HCT116 (cell line): ENCODE results near the gene SRCIN1. TPM values are rescaled to one million over a fixed set of nuclear protein-coding genes. Genes with fewer than 3 reads are reported as not detected.

Source experiments
- ATAC-seq: fragments of 200-7000 bp; cut with Tn5 transposase; 2 replicates; pipeline ENCODE4 v1.9.1; 2020; ENCODE audit warnings: mild to moderate bottlenecking, moderate library complexity
- BruUV-seq: library from RNA; stranded (reverse); fragments of 400-500 nt; replicated peaks from 2 replicates; lab custom pipeline; 2021; lab: Mats Ljungman, UMichigan
- CTCF ChIA-PET: fragments of 300-600 bp; sonication (Branson Sonifier 250); formaldehyde crosslinking; loops from one replicate; lab custom pipeline; 2021; ENCODE audit warnings: antibody characterized with exemption; lab: Charles Lee
- POLR2A ChIA-PET: fragments of 300-600, 350-600 bp; sonication (Branson Sonifier 250); formaldehyde crosslinking; loops from one replicate; lab custom pipeline; 2021; ENCODE audit warnings: antibody characterized with exemption; lab: Charles Lee
- RAD21 ChIA-PET, 2 experiments: fragments of 300-600 bp; sonication (Branson Sonifier 250); formaldehyde crosslinking; loops; one replicate each; lab custom pipeline; 2023; ENCODE audit warnings: low total read pairs in 2 of 2; ENCODE audit not compliant: uncharacterized antibody in 2 of 2, unreplicated experiment in 2 of 2, low non-redundant PET in 1 of 2; lab: Charles Lee
- DNase-seq: peaks from one replicate; pipeline ENCODE4 v3.0.0-alpha.2; 2010; ENCODE audit warnings: low read depth, low spot score
- H2AFZ ChIP-seq: fragments of 200-600 bp; shearing (Covaris generic), sonication (generic); 2 replicates; pipeline ENCODE4 v1.6.1; 2017; ENCODE audit warnings: low read depth, mixed run types, mixed read lengths, antibody characterized with exemption, low read length; ENCODE audit not compliant: poor library complexity, severe bottlenecking
- H3K27ac ChIP-seq: 2 replicates; pipeline ENCODE4 v1.5.1; 2012; ENCODE audit warnings: low read depth, low read length
- H3K27me3 ChIP-seq: fragments of 200-600 bp; sonication (generic); 2 replicates; pipeline ENCODE4 v1.6.1; 2016; ENCODE audit warnings: mixed run types, low read length, mixed read lengths; ENCODE audit not compliant: insufficient read depth
- H3K36me3 ChIP-seq, 2 experiments: fragments of 200-500 bp in 1 of 2; fragments of 200-600 bp in 1 of 2; sonication (Bioruptor generic) in 1 of 2; sonication (generic) in 1 of 2; 2 replicates each; pipeline versions ENCODE4 v1.5.1 to v1.6.1; 2014 to 2016; ENCODE audit warnings: low read length in 2 of 2, inconsistent platforms in 1 of 2, mixed read lengths in 1 of 2, mixed run types in 1 of 2; ENCODE audit not compliant: insufficient read depth in 2 of 2, control insufficient read depth in 1 of 2
- H3K4me1 ChIP-seq, 2 experiments: fragments of 200-600 bp in 1 of 2; sonication (generic) in 1 of 2; 2 replicates each; pipeline versions ENCODE4 v1.5.1 to v1.6.1; 2012 to 2017; ENCODE audit warnings: low read length in 2 of 2, inconsistent platforms in 1 of 2, mild to moderate bottlenecking in 1 of 2, mixed read lengths in 1 of 2, mixed run types in 1 of 2, moderate library complexity in 1 of 2; ENCODE audit not compliant: insufficient read depth in 2 of 2, control insufficient read depth in 1 of 2
- H3K4me2 ChIP-seq: fragments of 200-600 bp; sonication (generic); 2 replicates; pipeline ENCODE4 v1.6.1; 2017; ENCODE audit warnings: mixed run types, low read length, mixed read lengths
- H3K4me3 ChIP-seq, 2 experiments: fragments of 200-600 bp in 1 of 2; sonication (generic) in 1 of 2; replicated peaks in 1 of 2; 2 replicates each; pipeline ENCODE4 v1.5.1; 2011 to 2016; ENCODE audit warnings: low read length in 2 of 2, control low read depth in 1 of 2, low read depth in 1 of 2, mild to moderate bottlenecking in 1 of 2, mixed read lengths in 1 of 2, mixed run types in 1 of 2
- H3K79me2 ChIP-seq: fragments of 200-600 bp; sonication (generic); 2 replicates; pipeline ENCODE4 v1.6.1; 2017; ENCODE audit warnings: mild to moderate bottlenecking, mixed run types, low read length, moderate library complexity, mixed read lengths; ENCODE audit not compliant: insufficient read depth
- H3K9ac ChIP-seq: fragments of 200-600 bp; sonication (generic); 2 replicates; pipeline ENCODE4 v1.6.1; 2016; ENCODE audit warnings: low read length, mixed read lengths
- H3K9me2 ChIP-seq: fragments of 200-600 bp; sonication (generic), shearing (Covaris generic); 2 replicates; pipeline ENCODE4 v1.6.1; 2017; ENCODE audit warnings: mixed run types, mild to moderate bottlenecking, moderate library complexity; ENCODE audit not compliant: insufficient read depth
- H3K9me3 ChIP-seq, 2 experiments: fragments of 200-500 bp in 1 of 2; fragments of 200-600 bp in 1 of 2; sonication (Bioruptor generic) in 1 of 2; sonication (generic) in 1 of 2; 2 replicates each; pipeline ENCODE4 v1.6.1; 2014 to 2017; ENCODE audit warnings: low read length in 2 of 2, mixed read lengths in 2 of 2, inconsistent platforms in 1 of 2, low read depth in 1 of 2, mild to moderate bottlenecking in 1 of 2, mixed run types in 1 of 2, moderate library complexity in 1 of 2; ENCODE audit not compliant: control insufficient read depth in 1 of 2, insufficient read depth in 1 of 2
- H4K20me1 ChIP-seq: fragments of 200-600 bp; sonication (generic), shearing (Covaris generic); 2 replicates; pipeline ENCODE4 v1.6.1; 2017; ENCODE audit warnings: mixed run types, mild to moderate bottlenecking, moderate library complexity; ENCODE audit not compliant: insufficient read depth
- ATF3 ChIP-seq: IDR thresholded peaks from 2 replicates; pipeline ENCODE4 v1.6.1; 2012
- CTCF ChIP-seq, 3 experiments: fragments of 200-600 bp in 1 of 3; sonication (generic) in 1 of 3; IDR thresholded peaks in 2 of 3; conservative IDR thresholded peaks in 1 of 3; 2 replicates each; pipeline ENCODE4 v1.5.1; 2012 to 2017; ENCODE audit warnings: low read depth in 2 of 3, low read length in 2 of 3, antibody characterized with exemption in 1 of 3, borderline replicate concordance in 1 of 3, control low read depth in 1 of 3, mild to moderate bottlenecking in 1 of 3, mixed read lengths in 1 of 3, mixed run types in 1 of 3, moderate library complexity in 1 of 3; ENCODE audit not compliant: insufficient read depth in 1 of 3
- RAD21 ChIP-seq: IDR thresholded peaks from 2 replicates; pipeline ENCODE4 v1.6.1; 2012; ENCODE audit warnings: low read depth, mild to moderate bottlenecking
- intact Hi-C: fragments of 100-400 bp; cut with micrococcal nuclease; formaldehyde crosslinking; loops from 2 replicates; pipeline ENCODE4 v1.10.0; 2022
- total RNA-seq: library from RNA; stranded (reverse); gene quantifications from one replicate; pipeline ENCODE4 v1.2.1, GENCODE V29; 2021; ENCODE audit not compliant: unreplicated experiment

The SRCIN1 gene
- total RNA-seq, 1 experiment from 2014 or later, result 10.5 TPM

GRCh38 chr17:38508954-38509771, 96.6 kb downstream of the SRCIN1 start:
- no peak overlapping the region for H3K4me2 ChIP-seq
- ChIA-PET RAD21 (interaction anchor here in 1 of 2 experiments (1.1 kb wide), 1 partner anchor 85 kb away, joined by 3 read pairs; no protein-coding TSS in a partner anchor), POLR2A (interaction anchor here (0.6 kb wide), 1 partner anchor 470 kb away, joined by 3 read pairs; no protein-coding TSS in a partner anchor), CTCF (interaction anchor here (0.8 to 2.6 kb wide), 6 partner anchors 14 to 158 kb away, joined by 3 to 13 read pairs (median 6); no protein-coding TSS in a partner anchor)
- no peak overlapping the region for H2AFZ ChIP-seq
- H3K27me3 ChIP-seq, result no peaks in the 10 kb centered on the region
- peaks cover 0 to 22% of the 10 kb centered on the region in 2 experiments; a peak in 2 of 4 replicates for H3K4me1 ChIP-seq
- H3K9ac ChIP-seq, result no peak overlapping the region
- H4K20me1 ChIP-seq, result no peaks in the 10 kb centered on the region
- H3K79me2 ChIP-seq, result no peaks in the 10 kb centered on the region
- no peaks in the 10 kb centered on the region for H3K36me3 ChIP-seq
- no peak overlapping the region for H3K27ac ChIP-seq
- peak; percentile 65 for DNase-seq
- ATAC-seq, result peak; percentile 89
- no peaks in the 10 kb centered on the region for H3K9me2 ChIP-seq
- no TSS peak for BruUV-seq
- intact Hi-C loops, result loop anchor here (5.0 kb wide), 1 partner anchor 158 kb away; no protein-coding TSS in a partner anchor
- TF ChIP-seq ATF3 (no peak), CTCF (IDR thresholded peaks at IDR 0.05 in 2 of 3, conservative IDR thresholded peaks at IDR 0.05 in 1 of 3; ENCODE audit: borderline replicate concordance in 1 of 3, insufficient read depth in 1 of 3, low read depth in 2 of 3, low read length in 2 of 3) (peak; percentile 53 to 91 (median 81); a peak in 5 of 6 replicates), RAD21 (peak; percentile 52)
- H3K9me3 ChIP-seq, result no peaks in the 10 kb centered on the region
- no peak overlapping the region for H3K4me3 ChIP-seq
